H1 (cell line): ENCODE results near the gene TMEM18. TPM values are rescaled to one million over a fixed set of nuclear protein-coding genes. Genes with fewer than 3 reads are reported as not detected.
"Not testable (repeated sequence)": the region's sequence is repeated elsewhere in the genome, so short reads cannot be mapped to it uniquely, and the experiment has no call there.

ENCODE experiments used
- CTCF ChIA-PET: fragments of 300-600 bp; sonication (Branson Sonifier 250); formaldehyde crosslinking; loops from one replicate; lab custom pipeline; 2021; ENCODE audit not compliant: partially characterized antibody; lab: Charles Lee
- POLR2A ChIA-PET: fragments of 300-600 bp; sonication (Branson Sonifier 250); formaldehyde crosslinking; loops from one replicate; lab custom pipeline; 2021; ENCODE audit warnings: inconsistent platforms; ENCODE audit not compliant: partially characterized antibody; lab: Charles Lee
- DNase-seq, 2 experiments: peaks; one replicate each; pipeline versions ENCODE4 v3.0.0 to v3.0.0-alpha.2; 2010 to 2022; ENCODE audit warnings: low spot score in 2 of 2, low read depth in 1 of 2, mixed read lengths in 1 of 2
- FAIRE-seq: peaks from 2 replicates; lab custom pipeline; 2011; peaks lifted over from hg19 to GRCh38; lab: Jason Lieb, UNC
- H2AFZ ChIP-seq: 2 replicates; pipeline ENCODE4 v1.8.1; 2012; ENCODE audit warnings: low read length, inconsistent platforms
- H2AK5ac ChIP-seq: 2 replicates; pipeline ENCODE4 v1.6.1; 2013; ENCODE audit warnings: low read depth, low read length
- H2BK120ac ChIP-seq: replicated peaks from 2 replicates; pipeline ENCODE3; 2013; ENCODE audit warnings: low read depth, low read length, inconsistent platforms
- H2BK12ac ChIP-seq: 2 replicates; pipeline ENCODE4 v1.6.1; 2013; ENCODE audit warnings: low read depth, low read length
- H2BK15ac ChIP-seq: 2 replicates; pipeline ENCODE4 v1.6.1; 2013; ENCODE audit warnings: low read length
- H2BK20ac ChIP-seq: 2 replicates; pipeline ENCODE4 v1.6.1; 2013; ENCODE audit warnings: low read length
- H2BK5ac ChIP-seq: 2 replicates; pipeline ENCODE4 v1.6.1; 2013; ENCODE audit warnings: low read depth, low read length
- H3K14ac ChIP-seq: 2 replicates; pipeline ENCODE4 v1.6.1; 2013; ENCODE audit warnings: inconsistent platforms; ENCODE audit not compliant: insufficient read length
- H3K18ac ChIP-seq: 2 replicates; pipeline ENCODE4 v1.6.1; 2013; ENCODE audit warnings: low read length; ENCODE audit errors: extremely low read depth
- H3K23ac ChIP-seq: 2 replicates; pipeline ENCODE4 v1.6.1; 2013; ENCODE audit warnings: inconsistent platforms; ENCODE audit not compliant: insufficient read length
- H3K23me2 ChIP-seq: 2 replicates; pipeline ENCODE4 v1.6.1; 2013; ENCODE audit warnings: low read depth, low read length
- H3K27ac ChIP-seq: 2 replicates; pipeline ENCODE4 v1.6.1; 2011; ENCODE audit warnings: low read depth, low read length, inconsistent platforms
- H3K27me3 ChIP-seq, 4 experiments: replicated peaks in 1 of 4; 1 replicate in 1 of 4; 2 replicates in 3 of 4; pipeline versions ENCODE4 v1.6.1 to v1.8.1; 2011 to 2013; ENCODE audit warnings: low read length in 3 of 4, mild to moderate bottlenecking in 3 of 4, inconsistent platforms in 2 of 4, mixed read lengths in 2 of 4, moderate library complexity in 1 of 4; ENCODE audit not compliant: control insufficient read depth in 3 of 4, insufficient read depth in 3 of 4; ENCODE audit errors: extremely low read depth in 1 of 4
- H3K36me3 ChIP-seq, 4 experiments: 2 replicates each; pipeline versions ENCODE4 v1.6.1 to v1.8.1; 2011 to 2013; ENCODE audit warnings: mild to moderate bottlenecking in 4 of 4, low read length in 3 of 4, moderate library complexity in 2 of 4, control low read depth in 1 of 4, inconsistent platforms in 1 of 4; ENCODE audit not compliant: insufficient read depth in 4 of 4, control insufficient read depth in 2 of 4
- H3K4ac ChIP-seq: replicated peaks from 2 replicates; pipeline ENCODE3; 2013; ENCODE audit warnings: low read length, low read depth, mixed read lengths, inconsistent platforms; ENCODE audit not compliant: insufficient read length
- H3K4me1 ChIP-seq, 4 experiments: replicated peaks in 1 of 4; 1 replicate in 1 of 4; 2 replicates in 3 of 4; pipeline versions ENCODE4 v1.6.1 to v1.8.1; 2011 to 2013; ENCODE audit warnings: low read length in 3 of 4, inconsistent platforms in 2 of 4, mixed read lengths in 1 of 4; ENCODE audit not compliant: insufficient read depth in 4 of 4, control insufficient read depth in 3 of 4
- H3K4me2 ChIP-seq, 2 experiments: 2 replicates each; pipeline versions ENCODE4 v1.6.1 to v1.8.1; 2011 to 2013; ENCODE audit warnings: low read depth in 2 of 2, low read length in 2 of 2, control low read depth in 1 of 2, inconsistent platforms in 1 of 2, mild to moderate bottlenecking in 1 of 2; ENCODE audit not compliant: insufficient read depth in 1 of 2
- H3K4me3 ChIP-seq, 4 experiments: fragments of 200-600, 300-600 bp in 1 of 4; sonication (generic), shearing (Covaris generic), sonication (Bioruptor Twin) in 1 of 4; 2 replicates each; pipeline versions ENCODE4 v1.5.1 to v1.8.1; 2011 to 2016; ENCODE audit warnings: low read length in 4 of 4, low read depth in 3 of 4, control low read depth in 2 of 4, inconsistent platforms in 2 of 4, mild to moderate bottlenecking in 2 of 4, mixed read lengths in 1 of 4, moderate library complexity in 1 of 4; ENCODE audit not compliant: insufficient read depth in 2 of 4; ENCODE audit errors: extremely low read depth in 1 of 4
- H3K56ac ChIP-seq: replicated peaks from 2 replicates; pipeline ENCODE3; 2013; ENCODE audit warnings: low read depth, mild to moderate bottlenecking, mixed read lengths, low read length, inconsistent platforms; ENCODE audit not compliant: insufficient read length
- H3K79me1 ChIP-seq: 2 replicates; pipeline ENCODE4 v1.6.1; 2013; ENCODE audit warnings: low read depth, low read length, control low read depth
- H3K79me2 ChIP-seq, 2 experiments: 2 replicates each; pipeline versions ENCODE4 v1.6.1 to v1.8.1; 2012 to 2013; ENCODE audit warnings: low read length in 2 of 2, mild to moderate bottlenecking in 2 of 2, inconsistent platforms in 1 of 2; ENCODE audit not compliant: insufficient read depth in 2 of 2, control insufficient read depth in 1 of 2
- H3K9ac ChIP-seq, 4 experiments: replicated peaks in 1 of 4; 1 replicate in 1 of 4; 2 replicates in 3 of 4; pipeline versions ENCODE4 v1.6.1 to v1.8.1; 2011 to 2013; ENCODE audit warnings: low read depth in 3 of 4, low read length in 3 of 4, control low read depth in 2 of 4, mild to moderate bottlenecking in 2 of 4, moderate library complexity in 2 of 4, inconsistent platforms in 1 of 4; ENCODE audit errors: extremely low read depth in 1 of 4
- H3K9me3 ChIP-seq, 2 experiments: 2 replicates each; pipeline versions ENCODE4 v1.6.1 to v1.8.1; 2012 to 2013; ENCODE audit warnings: mild to moderate bottlenecking in 2 of 2, moderate library complexity in 2 of 2, control low read depth in 1 of 2, inconsistent platforms in 1 of 2, low read depth in 1 of 2, low read length in 1 of 2, mixed read lengths in 1 of 2; ENCODE audit not compliant: insufficient read depth in 2 of 2
- H4K20me1 ChIP-seq, 2 experiments: replicated peaks in 1 of 2; 2 replicates each; pipeline versions ENCODE3 to v1.8.1; 2011 to 2013; ENCODE audit warnings: inconsistent platforms in 2 of 2, low read length in 2 of 2, mild to moderate bottlenecking in 1 of 2; ENCODE audit not compliant: insufficient read depth in 2 of 2, control insufficient read depth in 1 of 2
- H4K5ac ChIP-seq: 2 replicates; pipeline ENCODE4 v1.6.1; 2013; ENCODE audit warnings: low read length, low read depth, mixed read lengths, inconsistent platforms; ENCODE audit not compliant: insufficient read length
- H4K8ac ChIP-seq: 2 replicates; pipeline ENCODE4 v1.8.0; 2013; ENCODE audit warnings: mild to moderate bottlenecking, moderate library complexity, low read length, inconsistent platforms; ENCODE audit not compliant: insufficient read depth; ENCODE audit errors: extremely low read depth
- H4K91ac ChIP-seq: replicated peaks from 2 replicates; pipeline ENCODE3; 2013; ENCODE audit warnings: low read length, mixed read lengths, inconsistent platforms; ENCODE audit not compliant: insufficient read length
- WGBS, 2 experiments: shearing (Covaris generic) in 1 of 2; methylation state at CpG; one replicate each; pipeline versions ENCODE4 v1.1.6 to v1.1.7; 2013 to 2015; ENCODE audit warnings: low lambda C conversion rate in 2 of 2, mixed read lengths in 2 of 2, inconsistent platforms in 1 of 2, low coverage in 1 of 2, missing lambda C conversion rate in 1 of 2; ENCODE audit not compliant: insufficient replicate concordance in 2 of 2, insufficient coverage in 1 of 2, insufficient read length in 1 of 2; ENCODE audit errors: extremely low coverage in 1 of 2, missing lambda C conversion rate in 1 of 2; 5-methylcytosine and 5-hydroxymethylcytosine counted together
- polyA plus RNA-seq, 7 experiments: library from polyadenylated mRNA; depleted of rRNA in 3 of 7; stranded (reverse) in 5 of 7; unstranded in 2 of 7; fragments of >200 nt in 5 of 7; fragments of 200-250 nt in 2 of 7; gene quantifications; 1 replicate in 5 of 7; 2 replicates in 1 of 7; 4 replicates in 1 of 7; pipeline versions ENCODE4 v1.2.1 to v1.2.3, GENCODE V29; 2011 to 2013; ENCODE audit warnings: missing spikeins in 2 of 7, mixed read lengths in 2 of 7
- total RNA-seq: library from RNA; stranded (reverse); fragmentation: NEBNext Ultra II Directional; extraction: Animal tissue kit (Norgen Biotek cat#: 25700); gene quantifications from 2 replicates; pipeline ENCODE4 v1.2.1, GENCODE V29; 2021

TMEM18 gene
- total and polyA plus RNA-seq, 2 of the 8 experiments (the other 6 are each of a cell fraction or from before 2014, with no cell fraction given) = 22.4 to 27.1 TPM

DNA sequence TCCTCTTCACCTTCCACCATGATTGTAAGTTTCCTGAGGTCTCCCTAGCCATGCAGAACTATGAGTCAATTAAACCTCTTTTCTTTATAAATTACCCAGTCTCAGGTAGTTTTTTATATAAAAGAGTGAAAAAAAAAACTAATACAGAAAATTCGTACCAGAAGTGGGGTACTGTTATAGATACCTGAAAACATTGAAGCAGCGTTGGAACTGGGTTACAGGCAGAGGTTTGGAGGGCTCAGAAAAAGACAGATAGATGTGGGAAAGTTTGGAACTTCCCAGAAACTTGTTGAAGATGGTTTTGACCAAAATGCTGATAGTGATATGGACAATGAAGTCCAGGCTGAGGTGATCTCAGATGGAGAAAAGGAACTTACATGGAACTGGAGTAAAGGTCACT is 7.7 kb upstream of the TMEM18 start:
- H2BK20ac ChIP-seq, CTCF ChIA-PET, H2BK5ac ChIP-seq, FAIRE-seq, H3K27ac ChIP-seq, H3K27me3 ChIP-seq, DNase-seq, H3K4me2 ChIP-seq, H3K14ac ChIP-seq, H2AK5ac ChIP-seq, H3K23ac ChIP-seq, H3K4me3 ChIP-seq, H4K20me1 ChIP-seq, POLR2A ChIA-PET, H3K79me1 ChIP-seq, H3K23me2 ChIP-seq, H3K18ac ChIP-seq, H2BK120ac ChIP-seq, H3K36me3 ChIP-seq, H3K9ac ChIP-seq, H2BK15ac ChIP-seq, H2BK12ac ChIP-seq, H3K56ac ChIP-seq, H4K5ac ChIP-seq, H4K8ac ChIP-seq, H4K91ac ChIP-seq, H3K79me2 ChIP-seq, H3K4ac ChIP-seq, H3K4me1 ChIP-seq, H2AFZ ChIP-seq: not testable (repeated sequence)
- peaks cover 11 to 18% of the 10 kb centered on the region in 2 experiments for H3K9me3 ChIP-seq
- 90% methylated on average over 2 of the region's 2 CpGs; no CpG with 5 or more reads in 1 of the 2 experiments for WGBS, 2 experiments
